ENCODE results near the gene TGFB3. TPM values are rescaled to one million over a fixed set of nuclear protein-coding genes. Genes with fewer than 3 reads are reported as not detected.

TGFB3 gene
- total RNA-seq, 1 donor from 2014 or later: 57.5 TPM

- intact Hi-C loops (cut with DNase I): no loop called here
- DNase-seq (ENCODE audit: low spot score): no peak
Observed at GRCh38 chr14:75990297-75990696, 8.5 kb upstream of the TGFB3 start.

GRCh38 chr14:75989134-75989533 is 7.3 kb upstream of the TGFB3 start:
- intact Hi-C loops (cut with DNase I): loop anchor here (10.0 kb wide), 1 partner anchor 164 kb away; no protein-coding TSS in a partner anchor
- no peak for DNase-seq (ENCODE audit: low spot score)

GRCh38 chr14:75987201-75987970 is 5.6 kb upstream of the TGFB3 start:
- no peak for DNase-seq (ENCODE audit: low spot score)
- intact Hi-C loops (cut with DNase I): loop anchor here (10.0 kb wide), 1 partner anchor 163 kb away; no protein-coding TSS in a partner anchor

- intact Hi-C loops (cut with DNase I): loop anchor here (10.0 kb wide), 1 partner anchor 162 kb away; no protein-coding TSS in a partner anchor
- DNase-seq (ENCODE audit: low spot score): no peak
Observed at GRCh38 chr14:75986439-75986765, 4.6 kb upstream of the TGFB3 start.

- peak; percentile 97 for DNase-seq (ENCODE audit: low spot score)
- intact Hi-C loops (cut with DNase I): loop anchor here (10.0 kb wide), 1 partner anchor 161 kb away; no protein-coding TSS in a partner anchor
Observed at GRCh38 chr14:75985618-75986438, 4.0 kb upstream of the TGFB3 start, which contains the start of gene IFT43. IFT43 (plus strand) TSS chr14:75985763; CDS start chr14:75985787, 24 bp downstream.

- intact Hi-C loops (cut with DNase I): loop anchor here (10.0 kb wide), 1 partner anchor 160 kb away; no protein-coding TSS in a partner anchor
- DNase-seq (ENCODE audit: low spot score): no peak
Observed at GRCh38 chr14:75984674-75985073, 2.9 kb upstream of the TGFB3 start.

- no peak for DNase-seq (ENCODE audit: low spot score)
- intact Hi-C loops (cut with DNase I): loop anchor here (10.0 kb wide), 1 partner anchor 158 kb away; no protein-coding TSS in a partner anchor
Observed at GRCh38 chr14:75983019-75983358, 1.2 kb upstream of the TGFB3 start.

- DNase-seq (ENCODE audit: low spot score): peak; percentile 90
Observed at GRCh38 chr14:75982266-75983018, 647 bp upstream of the TGFB3 start.

GRCh38 chr14:75980856-75981255 is 939 bp downstream of the TGFB3 start:
- intact Hi-C loops (cut with DNase I): loop anchor here (2.0 to 10.0 kb wide), 3 partner anchors 74 to 186 kb away; no protein-coding TSS in a partner anchor

More at GRCh38 chr14:75982266-75983018, 647 bp upstream of the TGFB3 start:
- intact Hi-C loops (cut with DNase I): loop anchor here (10.0 kb wide), 1 partner anchor 158 kb away; no protein-coding TSS in a partner anchor

GRCh38 chr14:75979648-75980565 is 1.9 kb downstream of the TGFB3 start:
- DNase-seq (ENCODE audit: low spot score): no peak
- intact Hi-C loops (cut with DNase I): loop anchor here (1.0 to 10.0 kb wide), 4 partner anchors 73 to 269 kb away; no protein-coding TSS in a partner anchor

More at GRCh38 chr14:75980856-75981255, 939 bp downstream of the TGFB3 start:
- no peak for DNase-seq (ENCODE audit: low spot score)

GRCh38 chr14:75979071-75979571 is 2.7 kb downstream of the TGFB3 start:
- intact Hi-C loops (cut with DNase I): loop anchor here (1.0 kb wide), 1 partner anchor 268 kb away; no protein-coding TSS in a partner anchor
- no peak for DNase-seq (ENCODE audit: low spot score)

GRCh38 chr14:75978249-75978731 is 3.5 kb downstream of the TGFB3 start:
- intact Hi-C loops (cut with DNase I): no loop called here
- no peak for DNase-seq (ENCODE audit: low spot score)

GRCh38 chr14:75977582-75977943 is 4.2 kb downstream of the TGFB3 start:
- no peak for DNase-seq (ENCODE audit: low spot score)
- intact Hi-C loops (cut with DNase I): no loop called here

- intact Hi-C loops (cut with DNase I): no loop called here
- no peak for DNase-seq (ENCODE audit: low spot score)
Observed at GRCh38 chr14:75976826-75977581, 4.8 kb downstream of the TGFB3 start.

- intact Hi-C loops (cut with DNase I): no loop called here
- no peak for DNase-seq (ENCODE audit: low spot score)
Observed at GRCh38 chr14:75972801-75973421, 8.9 kb downstream of the TGFB3 start.

GRCh38 chr14:75971509-75971908 is 10.3 kb downstream of the TGFB3 start:
- no peak for DNase-seq (ENCODE audit: low spot score)
- intact Hi-C loops (cut with DNase I): no loop called here

- intact Hi-C loops (cut with DNase I): no loop called here
- no peak for DNase-seq (ENCODE audit: low spot score)
Observed at GRCh38 chr14:75970989-75971388, 10.8 kb downstream of the TGFB3 start.
